Spleen (tissue), 11 donors: ENCODE results near the gene UFSP1. TPM values are rescaled to one million over a fixed set of nuclear protein-coding genes. Genes with fewer than 3 reads are reported as not detected.
A peak's percentile ranks its signal among the peaks of the same experiment; 100 is the strongest.

Experiments used
- DNase-seq: peaks from one replicate; pipeline ENCODE4 v3.0.0-alpha.2; 2020
- H3K27ac ChIP-seq, 8 donors: fragments of 200-600 bp; sonication (generic) in 7 of 8; 1 replicate in 4 of 8; 2 replicates in 4 of 8; pipeline versions ENCODE4 v1.5.0 to v1.8.0; 2016 to 2021; ENCODE audit warnings: inconsistent platforms in 4 of 8, mild to moderate bottlenecking in 4 of 8, moderate library complexity in 1 of 8
- H3K27me3 ChIP-seq, 7 donors: fragments of 200-600 bp; sonication (generic) in 6 of 7; replicated peaks in 1 of 7; 1 replicate in 4 of 7; 2 replicates in 3 of 7; pipeline versions ENCODE4 v1.5.0 to v1.8.0; 2016 to 2021; ENCODE audit warnings: inconsistent platforms in 3 of 7, mild to moderate bottlenecking in 1 of 7
- H3K36me3 ChIP-seq, 6 donors: fragments of 200-600 bp; sonication (generic) in 5 of 6; 1 replicate in 4 of 6; 2 replicates in 2 of 6; pipeline versions ENCODE4 v1.5.0 to v1.8.0; 2016 to 2021; ENCODE audit warnings: inconsistent platforms in 2 of 6
- H3K4me1 ChIP-seq, 6 donors: fragments of 200-600 bp; sonication (generic) in 5 of 6; 1 replicate in 3 of 6; 2 replicates in 3 of 6; pipeline versions ENCODE4 v1.5.0 to v1.8.0; 2016 to 2021; ENCODE audit warnings: inconsistent platforms in 3 of 6
- H3K4me3 ChIP-seq, 8 donors: fragments of 200-600 bp; sonication (generic) in 7 of 8; 1 replicate in 4 of 8; 2 replicates in 4 of 8; pipeline versions ENCODE4 v1.5.0 to v1.8.0; 2016 to 2021; ENCODE audit warnings: inconsistent platforms in 4 of 8, mild to moderate bottlenecking in 4 of 8, moderate library complexity in 2 of 8
- H3K9me3 ChIP-seq, 8 donors: fragments of 200-600 bp; sonication (generic) in 7 of 8; 1 replicate in 4 of 8; 2 replicates in 4 of 8; pipeline versions ENCODE4 v1.5.0 to v1.8.0; 2016 to 2021; ENCODE audit warnings: inconsistent platforms in 4 of 8
- POLR2A ChIP-seq, 3 donors: fragments of 450-650 bp; IDR thresholded peaks; one replicate each; pipeline ENCODE4 v1.5.1; 2017; ENCODE audit warnings: antibody characterized with exemption in 3 of 3, mild to moderate bottlenecking in 1 of 3
- POLR2AphosphoS5 ChIP-seq, 3 donors: sonication (generic); formaldehyde crosslinking; IDR thresholded peaks; one replicate each; pipeline ENCODE4 v1.5.1; 2017; ENCODE audit warnings: antibody characterized with exemption in 3 of 3
- WGBS, 5 donors: extraction: QIAGEN DNeasy Blood & Tissue Kit in 3 of 5; methylation state at CpG; one replicate each; pipeline versions ENCODE4 v1.1.5 to v1.1.7; 2013 to 2018; 5-methylcytosine and 5-hydroxymethylcytosine counted together
- intact Hi-C: fragments of 100-400 bp; cut with DNase I; formaldehyde crosslinking; loops from one replicate; pipeline ENCODE4 v1.15.0; 2023; ENCODE audit warnings: low total_unique reads
- polyA plus RNA-seq, 3 donors: library from polyadenylated mRNA; stranded (reverse); fragments of 200-250 nt; gene quantifications; one replicate each; pipeline ENCODE4 v1.2.1, GENCODE V29; 2013
- total RNA-seq, 7 donors: library from RNA; depleted of rRNA in 3 of 7; stranded (reverse); fragments of >200 nt in 3 of 7; fragmentation: NEBNext Ultra II Directional in 4 of 7; extraction: Animal tissue kit (Norgen Biotek cat#: 25700) in 4 of 7; gene quantifications; one replicate each; pipeline versions ENCODE4 v1.1.0 to v1.2.1, GENCODE V29; 2016 to 2021
- TF ChIP-seq, protein P1 (sequence below), 11 experiments: fragments of 200-600 bp in 7 of 11; fragments of 450-650 bp in 4 of 11; sonication (generic) in 4 of 11; IDR thresholded peaks in 8 of 11; conservative IDR thresholded peaks in 3 of 11; 1 replicate in 7 of 11; 2 replicates in 4 of 11; pipeline versions ENCODE4 v1.4.0 to v1.8.0; 2016 to 2021; ENCODE audit warnings: antibody characterized with exemption in 11 of 11, inconsistent platforms in 4 of 11, mild to moderate bottlenecking in 1 of 11
- donor health status: healthy with polysubstance abuse.
- donor health status: DM: no; HTN: no; CAD: no; lungs with moderate emphysema.
- donor health status: DM: no; HTN: no; CAD: no.
- donor health status: Bipolar disorder and iron deficiency.
- donor health status: healthy.
- donor health status: DM: no; HTN: no; CAD: no.
- donor health status: DM: yes; HTN: yes; CAD: no.

UFSP1 gene
- total and polyA plus RNA-seq, 10 donors, result 1.3 to 6.9 (median 3.3) TPM

DNA sequence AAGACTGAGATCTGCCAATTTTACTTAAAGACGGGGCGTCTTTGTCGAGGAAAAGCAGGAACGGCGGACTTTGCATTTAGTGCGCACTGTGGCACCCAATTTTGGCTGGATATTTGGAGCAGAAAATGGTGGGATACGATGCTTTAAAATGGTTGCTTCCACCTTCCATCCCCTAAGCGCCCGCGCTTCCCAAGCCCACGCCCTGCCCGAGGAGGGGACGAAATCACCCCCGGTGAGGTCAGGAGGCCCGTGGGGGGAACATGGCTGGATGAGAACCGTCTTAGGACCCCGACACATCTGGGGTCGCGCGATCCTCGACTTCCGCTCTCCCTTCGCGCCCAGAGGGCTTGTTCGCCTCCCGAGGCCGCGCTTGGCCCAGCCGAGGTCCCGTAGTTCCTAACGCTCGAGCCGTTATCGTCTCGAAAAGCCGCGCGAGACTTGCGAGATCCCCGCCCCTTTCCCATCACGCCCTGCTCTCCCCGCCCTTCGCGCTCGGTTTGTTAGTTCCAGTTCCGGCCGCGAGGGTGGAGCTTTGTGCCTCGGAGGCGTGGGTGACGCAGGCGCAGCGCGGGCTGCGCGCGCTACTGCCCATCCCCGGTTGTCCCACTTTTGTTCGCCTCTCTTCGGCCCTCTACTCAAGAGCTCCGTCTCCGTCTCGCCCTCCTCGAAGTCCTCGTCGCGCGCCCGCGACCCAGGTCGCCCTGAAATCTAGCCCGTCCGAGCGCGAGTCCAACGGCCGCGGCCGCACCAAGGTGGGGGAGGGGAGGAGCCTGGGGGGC lies 14.7 kb downstream of the UFSP1 start, which contains the start of gene SRRT:
Gene SRRT (plus strand): TSS at position 527 of the 779 bp plus-strand sequence. CDS start 488 bp downstream, outside the sequence.
- peak; percentile 99 to 100 (median 100) for TF ChIP-seq POLR2AphosphoS5 (IDR thresholded peaks at IDR 0.05)
- peak; percentile 72 to 91 (median 76) for TF ChIP-seq POLR2A (IDR thresholded peaks at IDR 0.05)
- TF ChIP-seq, protein P1, sequence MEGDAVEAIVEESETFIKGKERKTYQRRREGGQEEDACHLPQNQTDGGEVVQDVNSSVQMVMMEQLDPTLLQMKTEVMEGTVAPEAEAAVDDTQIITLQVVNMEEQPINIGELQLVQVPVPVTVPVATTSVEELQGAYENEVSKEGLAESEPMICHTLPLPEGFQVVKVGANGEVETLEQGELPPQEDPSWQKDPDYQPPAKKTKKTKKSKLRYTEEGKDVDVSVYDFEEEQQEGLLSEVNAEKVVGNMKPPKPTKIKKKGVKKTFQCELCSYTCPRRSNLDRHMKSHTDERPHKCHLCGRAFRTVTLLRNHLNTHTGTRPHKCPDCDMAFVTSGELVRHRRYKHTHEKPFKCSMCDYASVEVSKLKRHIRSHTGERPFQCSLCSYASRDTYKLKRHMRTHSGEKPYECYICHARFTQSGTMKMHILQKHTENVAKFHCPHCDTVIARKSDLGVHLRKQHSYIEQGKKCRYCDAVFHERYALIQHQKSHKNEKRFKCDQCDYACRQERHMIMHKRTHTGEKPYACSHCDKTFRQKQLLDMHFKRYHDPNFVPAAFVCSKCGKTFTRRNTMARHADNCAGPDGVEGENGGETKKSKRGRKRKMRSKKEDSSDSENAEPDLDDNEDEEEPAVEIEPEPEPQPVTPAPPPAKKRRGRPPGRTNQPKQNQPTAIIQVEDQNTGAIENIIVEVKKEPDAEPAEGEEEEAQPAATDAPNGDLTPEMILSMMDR (IDR thresholded peaks at IDR 0.05 in 8 of 11, conservative IDR thresholded peaks at IDR 0.05 in 3 of 11), result peak; percentile 73 to 94 (median 91)
- Histone ChIP-seq H3K9me3 (no peaks in the 10 kb centered on the region), H3K4me1 (peaks cover 23 to 55% (median 53%) of the 10 kb centered on the region in 6 donors), H3K36me3 (peaks cover 0 to 71% (median 10%) of the 10 kb centered on the region in 6 donors), H3K27ac (peak within 1 kb of the TSS; percentile 93 to 98 (median 96)), H3K4me3 (peak within 1 kb of the TSS; percentile 77 to 98 (median 92)), H3K27me3 (no peaks in the 10 kb centered on the region)
- 2 to 10% (median 5%) methylated on average over 44 to 79 of the region's 79 CpGs for WGBS, 5 donors
- intact Hi-C loops, result no loop called here
- peak; percentile 99 for DNase-seq

DNA sequence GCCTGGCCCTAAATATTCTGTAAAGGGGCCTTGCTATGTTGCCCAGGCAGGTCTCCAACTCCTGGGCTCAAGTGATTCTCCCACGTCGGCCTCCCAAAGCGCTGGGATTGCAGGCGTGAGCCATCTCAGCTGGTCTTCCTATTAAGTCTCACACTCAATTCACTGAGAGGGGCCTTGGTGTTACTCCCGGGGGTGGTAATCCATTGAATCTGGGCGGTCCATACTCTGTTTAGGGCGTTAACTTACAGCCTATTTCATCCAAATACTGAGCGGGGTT lies 15.3 kb downstream of the UFSP1 start:
- intact Hi-C loops, result no loop called here
- H3K27ac ChIP-seq, result peak overlapping the region; percentile 93 to 98 (median 96)
- H3K36me3 ChIP-seq, result peaks cover 0 to 66% (median 9%) of the 10 kb centered on the region in 6 donors
- H3K4me1 ChIP-seq, result peaks cover 23 to 51% (median 48%) of the 10 kb centered on the region in 6 donors
- H3K27me3 ChIP-seq, result no peaks in the 10 kb centered on the region
- peak overlapping the region; percentile 77 to 98 (median 92) for H3K4me3 ChIP-seq
- WGBS, 5 donors, result 54 to 83% (median 75%) methylated on average over 6 to 8 of the region's 8 CpGs
- DNase-seq, result no peak
- no peak for TF ChIP-seq POLR2A (IDR thresholded peaks at IDR 0.05)
- no peak for TF ChIP-seq POLR2AphosphoS5 (IDR thresholded peaks at IDR 0.05)
- TF ChIP-seq, protein P1 (IDR thresholded peaks at IDR 0.05 in 8 of 11, conservative IDR thresholded peaks at IDR 0.05 in 3 of 11), result no peak
- H3K9me3 ChIP-seq, result no peaks in the 10 kb centered on the region

DNA sequence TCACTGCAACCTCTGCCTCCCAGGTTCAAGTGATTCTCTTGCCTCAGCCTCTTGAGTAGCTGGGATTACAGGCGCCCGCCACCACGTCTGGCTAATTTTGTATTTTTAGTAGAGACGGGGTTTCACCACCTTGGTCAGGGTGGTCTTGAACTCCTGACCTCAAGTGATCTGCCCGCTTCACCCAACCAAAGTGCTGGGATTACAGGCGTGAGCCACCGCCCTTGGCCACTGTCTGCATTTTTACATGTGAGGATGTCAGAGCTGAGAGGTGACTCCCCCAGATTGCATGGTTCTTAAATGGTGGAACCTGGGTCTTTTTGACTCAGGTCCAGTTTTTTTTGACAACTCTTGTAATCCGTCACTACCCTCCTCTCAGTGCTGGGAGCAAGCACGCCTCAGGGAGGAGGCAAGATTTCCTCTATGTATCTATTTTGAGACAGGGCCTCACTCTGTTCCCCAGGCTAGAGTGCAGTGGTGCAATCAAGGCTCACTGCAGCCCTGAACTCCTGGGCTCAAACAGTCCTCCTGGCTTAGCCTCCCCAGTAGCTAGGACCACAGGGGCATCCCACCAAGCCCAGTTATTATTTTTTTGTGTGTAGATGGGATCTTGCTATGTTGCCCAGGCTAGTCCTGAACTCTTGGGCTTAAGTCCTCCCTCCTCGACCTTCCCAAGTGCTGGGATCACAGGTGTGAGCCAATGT lies 15.8 kb downstream of the UFSP1 start:
- no peak for DNase-seq
- TF ChIP-seq POLR2A (IDR thresholded peaks at IDR 0.05) (no peak), POLR2AphosphoS5 (IDR thresholded peaks at IDR 0.05) (no peak)
- TF ChIP-seq, protein P1 (IDR thresholded peaks at IDR 0.05 in 8 of 11, conservative IDR thresholded peaks at IDR 0.05 in 3 of 11), result no peak
- Histone ChIP-seq H3K36me3 (peaks cover 0 to 61% (median 7%) of the 10 kb centered on the region in 6 donors), H3K9me3 (no peaks in the 10 kb centered on the region), H3K4me1 (peaks cover 23 to 51% (median 47%) of the 10 kb centered on the region in 6 donors), H3K27ac (peak overlapping the region; percentile 93 to 98 (median 96)), H3K4me3 (peak overlapping the region in 7 of 8 donors; percentile 77 to 98 (median 92)), H3K27me3 (no peaks in the 10 kb centered on the region)
- intact Hi-C loops, result no loop called here
- 89 to 92% (median 92%) methylated on average over 9 to 10 of the region's 10 CpGs for WGBS, 5 donors
